Liver (tissue), 9 donors: ENCODE measurements around the gene SOX10. TPM values are rescaled to one million over a fixed set of nuclear protein-coding genes. Genes with fewer than 3 reads are reported as not detected.

Source experiments
- DNase-seq: peaks from one replicate; pipeline ENCODE4 v3.0.0-alpha.2; 2017; ENCODE audit warnings: low spot score
- H3K27ac ChIP-seq, 2 donors: one replicate each; pipeline ENCODE4 v1.7.0; 2013; ENCODE audit warnings: inconsistent platforms in 2 of 2, low read length in 2 of 2, control low read depth in 1 of 2, low read depth in 1 of 2, mild to moderate bottlenecking in 1 of 2
- H3K27me3 ChIP-seq, 4 donors: one replicate each; pipeline versions ENCODE4 v1.6.1 to v1.7.0; 2013; ENCODE audit warnings: low read length in 3 of 4, inconsistent platforms in 1 of 4, mild to moderate bottlenecking in 1 of 4, moderate library complexity in 1 of 4; ENCODE audit not compliant: control insufficient read depth in 4 of 4, insufficient read depth in 4 of 4
- H3K36me3 ChIP-seq, 4 donors: one replicate each; pipeline versions ENCODE4 v1.6.1 to v1.7.0; 2013; ENCODE audit warnings: low read length in 3 of 4, mild to moderate bottlenecking in 3 of 4, low read depth in 1 of 4, moderate library complexity in 1 of 4; ENCODE audit not compliant: control insufficient read depth in 4 of 4, insufficient read depth in 3 of 4
- H3K4me1 ChIP-seq, 4 donors: one replicate each; pipeline versions ENCODE4 v1.6.1 to v1.7.0; 2013; ENCODE audit warnings: low read length in 3 of 4, mild to moderate bottlenecking in 3 of 4, moderate library complexity in 1 of 4; ENCODE audit not compliant: control insufficient read depth in 4 of 4, insufficient read depth in 4 of 4
- H3K4me3 ChIP-seq, 3 donors: one replicate each; pipeline versions ENCODE4 v1.6.1 to v1.7.0; 2013; ENCODE audit warnings: low read length in 3 of 3, control low read depth in 1 of 3, low read depth in 1 of 3, mild to moderate bottlenecking in 1 of 3
- H3K9ac ChIP-seq, 2 donors: one replicate each; pipeline ENCODE4 v1.7.0; 2013; ENCODE audit warnings: low read length in 2 of 2, mild to moderate bottlenecking in 2 of 2, moderate library complexity in 2 of 2, control low read depth in 1 of 2, low read depth in 1 of 2
- H3K9me3 ChIP-seq, 4 donors: one replicate each; pipeline versions ENCODE4 v1.6.1 to v1.7.0; 2013; ENCODE audit warnings: low read length in 3 of 4; ENCODE audit not compliant: control insufficient read depth in 4 of 4
- EGR1 ChIP-seq, 2 donors: IDR thresholded peaks; 2 replicates each; pipeline ENCODE4 v1.6.1; 2016 to 2018; ENCODE audit warnings: antibody characterized with exemption in 2 of 2, low read depth in 2 of 2
- FOXA1 ChIP-seq: IDR thresholded peaks from 2 replicates; pipeline ENCODE4 v1.6.1; 2016; ENCODE audit warnings: antibody characterized with exemption
- FOXA2 ChIP-seq: IDR thresholded peaks from 2 replicates; pipeline ENCODE4 v1.6.1; 2016; ENCODE audit warnings: antibody characterized with exemption
- GABPA ChIP-seq, 2 donors: IDR thresholded peaks in 1 of 2; conservative IDR thresholded peaks in 1 of 2; 2 replicates each; pipeline ENCODE4 v1.6.1; 2016; ENCODE audit warnings: antibody characterized with exemption in 2 of 2, mild to moderate bottlenecking in 1 of 2, moderate library complexity in 1 of 2
- HNF4A ChIP-seq, 2 donors: conservative IDR thresholded peaks; 2 replicates each; pipeline ENCODE4 v1.6.1; 2016; ENCODE audit warnings: antibody characterized with exemption in 2 of 2, mild to moderate bottlenecking in 2 of 2
- JUND ChIP-seq, 2 donors: IDR thresholded peaks; 2 replicates each; pipeline ENCODE4 v1.6.1; 2016; ENCODE audit warnings: antibody characterized with exemption in 2 of 2
- MAX ChIP-seq: IDR thresholded peaks from 2 replicates; pipeline ENCODE4 v1.6.1; 2016; ENCODE audit warnings: antibody characterized with exemption
- NR2F2 ChIP-seq: IDR thresholded peaks from 2 replicates; pipeline ENCODE4 v1.6.1; 2016; ENCODE audit warnings: antibody characterized with exemption
- RAD21 ChIP-seq, 2 donors: IDR thresholded peaks; 2 replicates each; pipeline ENCODE4 v1.6.1; 2016; ENCODE audit warnings: antibody characterized with exemption in 2 of 2, mild to moderate bottlenecking in 2 of 2
- REST ChIP-seq: IDR thresholded peaks from 2 replicates; pipeline ENCODE4 v1.6.1; 2016; ENCODE audit warnings: antibody characterized with exemption, mild to moderate bottlenecking
- RXRA ChIP-seq, 2 donors: IDR thresholded peaks; 2 replicates each; pipeline ENCODE4 v1.6.1; 2017 to 2018; ENCODE audit warnings: antibody characterized with exemption in 2 of 2, mild to moderate bottlenecking in 1 of 2
- YY1 ChIP-seq: IDR thresholded peaks from 2 replicates; pipeline ENCODE4 v1.6.1; 2016; ENCODE audit warnings: antibody characterized with exemption, mild to moderate bottlenecking
- ZBTB33 ChIP-seq: IDR thresholded peaks from 2 replicates; pipeline ENCODE4 v1.6.1; 2016; ENCODE audit warnings: antibody characterized with exemption
- WGBS: extraction: QIAGEN DNeasy Blood & Tissue Kit; methylation state at CpG from one replicate; pipeline ENCODE4 v1.1.7; 2013; 5-methylcytosine and 5-hydroxymethylcytosine counted together
- polyA plus RNA-seq, 2 donors: library from polyadenylated mRNA; stranded (reverse) in 1 of 2; unstranded in 1 of 2; fragments of 200-250 nt in 1 of 2; fragments of >200 nt in 1 of 2; fragmentation: Nextera tagmentation in 1 of 2; extraction: Ambion mirVana in 1 of 2; gene quantifications; one replicate each; pipeline versions ENCODE4 v1.2.1 to v1.2.3, GENCODE V29; 2013 to 2015
- total RNA-seq, 2 donors: library from RNA; depleted of rRNA; stranded (reverse); fragments of >200 nt; gene quantifications; one replicate each; pipeline ENCODE4 v1.2.3, GENCODE V29; 2014
- TF ChIP-seq, protein P1 (sequence below): IDR thresholded peaks from 2 replicates; pipeline ENCODE4 v1.6.1; 2016; ENCODE audit warnings: antibody characterized with exemption
- TF ChIP-seq, protein P2 (sequence below): fragments of 150-350 bp; IDR thresholded peaks from 2 replicates; pipeline ENCODE4 v1.5.1; 2017; ENCODE audit warnings: improper control_type of control experiment, low read depth, low read length; ENCODE audit not compliant: missing input control
- donor health status: healthy.
- donor health status: healthy.
- donor health status: healthy.
- donor health status: healthy.
- donor health status: healthy.

SOX10 gene
- total and polyA plus RNA-seq, 4 donors: 0.05 to 0.29 (median 0.07) TPM

GRCh38 chr22:37942133-37942532 lies 42.2 kb downstream of the SOX10 start:
- no peak for DNase-seq
- Histone ChIP-seq H3K9ac (no peak overlapping the region), H3K36me3 (peaks cover 0 to 30% (median 7%) of the 10 kb centered on the region in 4 donors), H3K27ac (no peak overlapping the region), H3K4me1 (no peaks in the 10 kb centered on the region), H3K27me3 (no peaks in the 10 kb centered on the region), H3K4me3 (no peak overlapping the region), H3K9me3 (no peaks in the 10 kb centered on the region)
- TF ChIP-seq REST (no peak), EGR1 (IDR thresholded peaks at IDR 0.05; ENCODE audit: low read depth in 2 of 2) (no peak), FOXA2 (no peak), ZBTB33 (no peak), HNF4A (conservative IDR thresholded peaks at IDR 0.05) (no peak), NR2F2 (no peak), GABPA (IDR thresholded peaks at IDR 0.05 in 1 of 2, conservative IDR thresholded peaks at IDR 0.05 in 1 of 2) (no peak), MAX (no peak), JUND (IDR thresholded peaks at IDR 0.05) (no peak), YY1 (no peak), FOXA1 (no peak), RAD21 (IDR thresholded peaks at IDR 0.05) (no peak), RXRA (IDR thresholded peaks at IDR 0.05) (no peak)
- TF ChIP-seq, protein P1, sequence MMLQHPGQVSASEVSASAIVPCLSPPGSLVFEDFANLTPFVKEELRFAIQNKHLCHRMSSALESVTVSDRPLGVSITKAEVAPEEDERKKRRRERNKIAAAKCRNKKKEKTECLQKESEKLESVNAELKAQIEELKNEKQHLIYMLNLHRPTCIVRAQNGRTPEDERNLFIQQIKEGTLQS: no peak
- TF ChIP-seq, protein P2, sequence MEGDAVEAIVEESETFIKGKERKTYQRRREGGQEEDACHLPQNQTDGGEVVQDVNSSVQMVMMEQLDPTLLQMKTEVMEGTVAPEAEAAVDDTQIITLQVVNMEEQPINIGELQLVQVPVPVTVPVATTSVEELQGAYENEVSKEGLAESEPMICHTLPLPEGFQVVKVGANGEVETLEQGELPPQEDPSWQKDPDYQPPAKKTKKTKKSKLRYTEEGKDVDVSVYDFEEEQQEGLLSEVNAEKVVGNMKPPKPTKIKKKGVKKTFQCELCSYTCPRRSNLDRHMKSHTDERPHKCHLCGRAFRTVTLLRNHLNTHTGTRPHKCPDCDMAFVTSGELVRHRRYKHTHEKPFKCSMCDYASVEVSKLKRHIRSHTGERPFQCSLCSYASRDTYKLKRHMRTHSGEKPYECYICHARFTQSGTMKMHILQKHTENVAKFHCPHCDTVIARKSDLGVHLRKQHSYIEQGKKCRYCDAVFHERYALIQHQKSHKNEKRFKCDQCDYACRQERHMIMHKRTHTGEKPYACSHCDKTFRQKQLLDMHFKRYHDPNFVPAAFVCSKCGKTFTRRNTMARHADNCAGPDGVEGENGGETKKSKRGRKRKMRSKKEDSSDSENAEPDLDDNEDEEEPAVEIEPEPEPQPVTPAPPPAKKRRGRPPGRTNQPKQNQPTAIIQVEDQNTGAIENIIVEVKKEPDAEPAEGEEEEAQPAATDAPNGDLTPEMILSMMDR: no peak
- 95% methylated on average over 8 of the region's 8 CpGs for WGBS

GRCh38 chr22:37940698-37941376 lies 43.5 kb downstream of the SOX10 start:
- DNase-seq: no peak
- peaks cover 0 to 32% (median 7%) of the 10 kb centered on the region in 4 donors for H3K36me3 ChIP-seq
- H3K27ac ChIP-seq: no peak overlapping the region
- no peak overlapping the region for H3K9ac ChIP-seq
- no peaks in the 10 kb centered on the region for H3K4me1 ChIP-seq
- H3K4me3 ChIP-seq: no peak overlapping the region
- WGBS: 89% methylated on average over 12 of the region's 12 CpGs
- H3K27me3 ChIP-seq: no peaks in the 10 kb centered on the region
- no peaks in the 10 kb centered on the region for H3K9me3 ChIP-seq
- TF ChIP-seq YY1: no peak
- no peak for TF ChIP-seq HNF4A (conservative IDR thresholded peaks at IDR 0.05)
- TF ChIP-seq, protein P2: no peak
- no peak for TF ChIP-seq RXRA (IDR thresholded peaks at IDR 0.05)
- TF ChIP-seq FOXA1: no peak
- TF ChIP-seq EGR1 (IDR thresholded peaks at IDR 0.05; ENCODE audit: low read depth in 2 of 2): no peak
